ENCODE measurements around the gene LRRC52. TPM values are rescaled to one million over a fixed set of nuclear protein-coding genes. Genes with fewer than 3 reads are reported as not detected.

LRRC52 gene
- total and polyA plus RNA-seq, 2 of the 13 experiments (the other 11 are each of a cell fraction or from before 2014, with no cell fraction given), result not detected

DNA sequence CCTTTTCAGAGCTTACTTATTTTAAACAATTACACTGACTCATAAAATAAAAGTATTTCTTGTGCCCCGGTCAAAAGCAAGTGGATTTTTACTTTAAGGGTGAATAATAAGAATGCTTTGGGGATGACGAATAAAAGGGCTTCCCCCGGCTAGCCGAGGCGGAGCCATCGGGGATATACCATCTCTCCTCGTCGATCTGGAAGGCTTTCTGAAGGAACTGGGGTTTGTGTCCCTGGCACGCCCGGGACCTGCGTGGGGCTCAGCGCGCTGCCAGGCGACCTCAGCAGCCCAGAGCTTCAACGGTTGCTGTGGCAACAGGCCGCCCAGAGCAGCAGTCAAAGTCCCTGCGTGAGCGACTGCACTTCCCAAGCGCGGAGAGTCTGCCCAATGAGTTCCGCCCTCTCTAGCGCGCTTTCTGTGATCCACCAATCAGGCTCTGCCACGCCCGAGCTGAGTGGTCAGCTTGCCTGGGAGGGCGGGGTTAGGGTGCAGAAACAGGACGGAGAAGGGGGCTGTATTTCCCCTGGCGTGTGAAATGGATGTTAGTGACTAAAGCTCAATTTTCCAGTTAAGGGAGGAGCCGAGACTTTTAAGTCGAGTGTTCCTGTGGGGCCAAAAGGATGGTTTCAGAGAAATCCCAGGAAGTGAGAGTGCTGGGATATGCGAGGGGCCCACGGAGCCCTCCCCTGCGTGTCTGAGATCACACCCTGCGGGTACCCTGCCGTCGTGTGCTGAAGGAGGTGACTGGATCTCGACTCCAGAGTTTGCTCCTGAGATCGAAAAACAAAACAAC lies 54.3 kb downstream of the LRRC52 start (continued):
- TF ChIP-seq, protein P1, sequence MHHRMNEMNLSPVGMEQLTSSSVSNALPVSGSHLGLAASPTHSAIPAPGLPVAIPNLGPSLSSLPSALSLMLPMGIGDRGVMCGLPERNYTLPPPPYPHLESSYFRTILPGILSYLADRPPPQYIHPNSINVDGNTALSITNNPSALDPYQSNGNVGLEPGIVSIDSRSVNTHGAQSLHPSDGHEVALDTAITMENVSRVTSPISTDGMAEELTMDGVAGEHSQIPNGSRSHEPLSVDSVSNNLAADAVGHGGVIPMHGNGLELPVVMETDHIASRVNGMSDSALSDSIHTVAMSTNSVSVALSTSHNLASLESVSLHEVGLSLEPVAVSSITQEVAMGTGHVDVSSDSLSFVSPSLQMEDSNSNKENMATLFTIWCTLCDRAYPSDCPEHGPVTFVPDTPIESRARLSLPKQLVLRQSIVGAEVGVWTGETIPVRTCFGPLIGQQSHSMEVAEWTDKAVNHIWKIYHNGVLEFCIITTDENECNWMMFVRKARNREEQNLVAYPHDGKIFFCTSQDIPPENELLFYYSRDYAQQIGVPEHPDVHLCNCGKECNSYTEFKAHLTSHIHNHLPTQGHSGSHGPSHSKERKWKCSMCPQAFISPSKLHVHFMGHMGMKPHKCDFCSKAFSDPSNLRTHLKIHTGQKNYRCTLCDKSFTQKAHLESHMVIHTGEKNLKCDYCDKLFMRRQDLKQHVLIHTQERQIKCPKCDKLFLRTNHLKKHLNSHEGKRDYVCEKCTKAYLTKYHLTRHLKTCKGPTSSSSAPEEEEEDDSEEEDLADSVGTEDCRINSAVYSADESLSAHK (CRISPR knock-in tag; IDR thresholded peaks at IDR 0.05; ENCODE audit: borderline replicate concordance), result no peak
- TF ChIP-seq ZZZ3 (CRISPR knock-in tag; IDR thresholded peaks at IDR 0.05; ENCODE audit: borderline replicate concordance), result no peak
- TF ChIP-seq, protein P2, sequence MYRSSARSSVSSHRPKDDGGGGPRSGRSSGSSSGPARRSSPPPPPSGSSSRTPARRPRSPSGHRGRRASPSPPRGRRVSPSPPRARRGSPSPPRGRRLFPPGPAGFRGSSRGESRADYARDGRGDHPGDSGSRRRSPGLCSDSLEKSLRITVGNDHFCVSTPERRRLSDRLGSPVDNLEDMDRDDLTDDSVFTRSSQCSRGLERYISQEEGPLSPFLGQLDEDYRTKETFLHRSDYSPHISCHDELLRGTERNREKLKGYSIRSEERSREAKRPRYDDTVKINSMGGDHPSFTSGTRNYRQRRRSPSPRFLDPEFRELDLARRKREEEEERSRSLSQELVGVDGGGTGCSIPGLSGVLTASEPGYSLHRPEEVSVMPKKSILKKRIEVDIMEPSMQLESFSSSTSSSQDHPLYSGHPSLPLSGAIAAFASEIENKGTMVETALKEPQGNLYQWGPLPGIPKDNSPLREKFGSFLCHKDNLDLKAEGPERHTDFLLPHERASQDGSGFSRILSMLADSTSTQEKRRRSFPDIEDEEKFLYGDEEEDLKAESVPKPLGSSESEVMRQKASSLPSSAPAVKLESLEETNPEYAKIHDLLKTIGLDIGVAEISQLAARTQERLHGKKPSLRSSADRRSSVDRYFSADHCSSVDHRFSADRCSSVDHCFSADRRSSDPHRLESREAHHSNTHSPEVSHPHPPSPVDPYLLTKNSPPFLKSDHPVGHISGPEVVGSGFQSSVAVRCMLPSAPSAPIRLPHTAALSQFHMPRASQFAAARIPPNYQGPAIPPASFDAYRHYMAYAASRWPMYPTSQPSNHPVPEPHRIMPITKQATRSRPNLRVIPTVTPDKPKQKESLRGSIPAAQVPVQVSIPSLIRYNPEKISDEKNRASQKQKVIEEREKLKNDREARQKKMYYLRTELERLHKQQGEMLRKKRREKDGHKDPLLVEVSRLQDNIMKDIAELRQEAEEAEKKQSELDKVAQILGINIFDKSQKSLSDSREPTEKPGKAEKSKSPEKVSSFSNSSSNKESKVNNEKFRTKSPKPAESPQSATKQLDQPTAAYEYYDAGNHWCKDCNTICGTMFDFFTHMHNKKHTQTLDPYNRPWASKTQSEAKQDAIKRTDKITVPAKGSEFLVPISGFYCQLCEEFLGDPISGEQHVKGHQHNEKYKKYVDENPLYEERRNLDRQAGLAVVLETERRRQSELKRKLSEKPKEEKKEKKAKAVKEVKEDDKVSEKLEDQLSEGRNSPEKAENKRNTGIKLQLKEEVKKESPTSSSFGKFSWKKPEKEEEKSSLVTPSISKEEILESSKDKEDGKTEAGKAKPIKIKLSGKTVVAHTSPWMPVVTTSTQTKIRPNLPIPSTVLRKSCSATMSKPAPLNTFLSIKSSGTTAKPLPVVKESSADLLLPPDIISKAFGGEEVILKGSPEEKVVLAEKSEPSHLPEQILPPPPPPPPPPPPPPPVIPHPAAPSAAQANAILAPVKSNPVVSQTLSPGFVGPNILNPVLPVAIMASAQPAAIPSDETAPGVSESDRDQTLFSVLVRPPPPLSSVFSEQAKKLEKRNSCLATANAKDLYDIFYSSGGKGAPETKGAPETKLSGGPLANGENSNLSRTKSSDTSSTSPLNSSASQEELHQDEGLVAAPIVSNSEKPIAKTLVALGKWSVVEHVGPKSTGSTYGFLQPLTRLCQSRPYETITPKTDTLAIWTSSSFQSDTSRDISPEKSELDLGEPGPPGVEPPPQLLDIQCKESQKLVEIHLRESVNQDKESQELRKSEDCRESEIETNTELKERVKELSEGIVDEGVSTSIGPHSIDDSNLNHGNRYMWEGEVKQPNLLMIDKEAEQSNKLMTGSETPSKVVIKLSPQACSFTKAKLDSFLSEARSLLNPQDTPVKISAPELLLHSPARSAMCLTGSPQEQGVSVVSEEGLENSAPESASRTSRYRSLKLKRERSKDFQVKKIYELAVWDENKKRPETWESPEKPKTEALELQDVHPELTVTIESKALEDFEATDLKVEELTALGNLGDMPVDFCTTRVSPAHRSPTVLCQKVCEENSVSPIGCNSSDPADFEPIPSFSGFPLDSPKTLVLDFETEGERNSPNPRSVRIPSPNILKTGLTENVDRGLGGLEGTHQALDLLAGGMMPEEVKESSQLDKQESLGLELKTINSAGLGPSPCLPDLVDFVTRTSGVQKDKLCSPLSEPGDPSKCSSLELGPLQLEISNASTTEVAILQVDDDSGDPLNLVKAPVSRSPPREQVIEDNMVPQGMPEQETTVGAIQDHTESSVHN (CRISPR knock-in tag; IDR thresholded peaks at IDR 0.05), result no peak
- TF ChIP-seq ZNF331 (CRISPR knock-in tag; IDR thresholded peaks at IDR 0.05), result no peak
- TF ChIP-seq, protein P3, sequence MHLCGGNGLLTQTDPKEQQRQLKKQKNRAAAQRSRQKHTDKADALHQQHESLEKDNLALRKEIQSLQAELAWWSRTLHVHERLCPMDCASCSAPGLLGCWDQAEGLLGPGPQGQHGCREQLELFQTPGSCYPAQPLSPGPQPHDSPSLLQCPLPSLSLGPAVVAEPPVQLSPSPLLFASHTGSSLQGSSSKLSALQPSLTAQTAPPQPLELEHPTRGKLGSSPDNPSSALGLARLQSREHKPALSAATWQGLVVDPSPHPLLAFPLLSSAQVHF (CRISPR knock-in tag; IDR thresholded peaks at IDR 0.05), result no peak
- TF ChIP-seq SP5 (CRISPR knock-in tag; IDR thresholded peaks at IDR 0.05; ENCODE audit: borderline replicate concordance, low read depth), result no peak
- no peak for TF ChIP-seq ARHGAP35 (CRISPR knock-in tag; IDR thresholded peaks at IDR 0.05; ENCODE audit: borderline replicate concordance)
- peak; percentile 74 for TF ChIP-seq ZNF501 (CRISPR knock-in tag; IDR thresholded peaks at IDR 0.05)
- TF ChIP-seq ZMYM2 (CRISPR knock-in tag; IDR thresholded peaks at IDR 0.05), result no peak
- TF ChIP-seq SIN3B (IDR thresholded peaks at IDR 0.05; ENCODE audit: low read length), result no peak
- peak; percentile 59 for TF ChIP-seq CREM (IDR thresholded peaks at IDR 0.05)
- TF ChIP-seq CREM (CRISPR knock-in tag; IDR thresholded peaks at IDR 0.05), result no peak
- TF ChIP-seq ZNF549 (CRISPR knock-in tag; IDR thresholded peaks at IDR 0.05), result no peak
- TF ChIP-seq KDM6A (CRISPR knock-in tag; IDR thresholded peaks at IDR 0.05; ENCODE audit: low read depth), result no peak
- TF ChIP-seq, protein P4, sequence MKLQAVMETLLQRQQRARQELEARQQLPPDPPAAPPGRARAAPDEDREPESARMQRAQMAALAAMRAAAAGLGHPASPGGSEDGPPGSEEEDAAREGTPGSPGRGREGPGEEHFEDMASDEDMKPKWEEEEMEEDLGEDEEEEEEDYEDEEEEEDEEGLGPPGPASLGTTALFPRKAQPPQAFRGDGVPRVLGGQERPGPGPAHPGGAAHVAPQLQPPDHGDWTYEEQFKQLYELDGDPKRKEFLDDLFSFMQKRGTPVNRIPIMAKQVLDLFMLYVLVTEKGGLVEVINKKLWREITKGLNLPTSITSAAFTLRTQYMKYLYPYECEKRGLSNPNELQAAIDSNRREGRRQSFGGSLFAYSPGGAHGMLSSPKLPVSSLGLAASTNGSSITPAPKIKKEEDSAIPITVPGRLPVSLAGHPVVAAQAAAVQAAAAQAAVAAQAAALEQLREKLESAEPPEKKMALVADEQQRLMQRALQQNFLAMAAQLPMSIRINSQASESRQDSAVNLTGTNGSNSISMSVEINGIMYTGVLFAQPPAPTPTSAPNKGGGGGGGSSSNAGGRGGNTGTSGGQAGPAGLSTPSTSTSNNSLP (IDR thresholded peaks at IDR 0.05; ENCODE audit: low read depth, low read length), result no peak
- no peak for TF ChIP-seq ZNF616 (CRISPR knock-in tag; IDR thresholded peaks at IDR 0.05; ENCODE audit: low read depth)
- TF ChIP-seq ZKSCAN5 (CRISPR knock-in tag; IDR thresholded peaks at IDR 0.05), result 0 out of 2 replicates have a peak, but pooled peaks have one; percentile 58

Data from HepG2 (cell line).